RWPE2 (cell line): ENCODE results near the gene SLC13A3.

Experiments
- ATAC-seq: fragments of 200-7000 bp; cut with Tn5 transposase; 3 replicates; pipeline ENCODE4 v1.9.1; 2021; ENCODE audit warnings: low read depth
- DNase-seq: peaks from one replicate; pipeline ENCODE4 v3.0.0-alpha.2; 2020; ENCODE audit warnings: low spot score
- H3K27ac ChIP-seq: fragments of 450-650 bp; 2 replicates; pipeline ENCODE4 v1.5.1; 2017; ENCODE audit warnings: mild to moderate bottlenecking; ENCODE audit not compliant: poor library complexity, severe bottlenecking
- H3K27me3 ChIP-seq: fragments of 250-450 bp; sonication (Bioruptor Pico); 2 replicates; pipeline ENCODE4 v1.5.1; 2021; ENCODE audit warnings: mild to moderate bottlenecking, moderate library complexity; ENCODE audit not compliant: insufficient read depth, poor library complexity, severe bottlenecking
- H3K36me3 ChIP-seq: fragments of 250-450 bp; sonication (Bioruptor Pico); 2 replicates; pipeline ENCODE4 v1.5.1; 2020; ENCODE audit warnings: low read depth, mild to moderate bottlenecking, moderate library complexity
- H3K4me1 ChIP-seq: fragments of 250-450 bp; sonication (Bioruptor Pico); 2 replicates; pipeline ENCODE4 v1.5.1; 2021; ENCODE audit warnings: mild to moderate bottlenecking, moderate library complexity; ENCODE audit not compliant: insufficient read depth, poor library complexity, severe bottlenecking
- H3K4me3 ChIP-seq: fragments of 250-450 bp; sonication (Bioruptor Pico); 2 replicates; pipeline ENCODE4 v1.5.1; 2021; ENCODE audit warnings: mild to moderate bottlenecking, moderate library complexity; ENCODE audit not compliant: severe bottlenecking
- H3K9me3 ChIP-seq: fragments of 250-450 bp; sonication (Bioruptor Pico); 2 replicates; pipeline ENCODE4 v1.5.1; 2021; ENCODE audit warnings: mild to moderate bottlenecking, moderate library complexity; ENCODE audit not compliant: severe bottlenecking
- TF ChIP-seq, protein P1 (sequence below): fragments of 450-650 bp; IDR thresholded peaks from one replicate; pipeline ENCODE4 v1.5.1; 2017; ENCODE audit warnings: mild to moderate bottlenecking, moderate library complexity; ENCODE audit not compliant: poor library complexity, severe bottlenecking

The SLC13A3 gene

DNA sequence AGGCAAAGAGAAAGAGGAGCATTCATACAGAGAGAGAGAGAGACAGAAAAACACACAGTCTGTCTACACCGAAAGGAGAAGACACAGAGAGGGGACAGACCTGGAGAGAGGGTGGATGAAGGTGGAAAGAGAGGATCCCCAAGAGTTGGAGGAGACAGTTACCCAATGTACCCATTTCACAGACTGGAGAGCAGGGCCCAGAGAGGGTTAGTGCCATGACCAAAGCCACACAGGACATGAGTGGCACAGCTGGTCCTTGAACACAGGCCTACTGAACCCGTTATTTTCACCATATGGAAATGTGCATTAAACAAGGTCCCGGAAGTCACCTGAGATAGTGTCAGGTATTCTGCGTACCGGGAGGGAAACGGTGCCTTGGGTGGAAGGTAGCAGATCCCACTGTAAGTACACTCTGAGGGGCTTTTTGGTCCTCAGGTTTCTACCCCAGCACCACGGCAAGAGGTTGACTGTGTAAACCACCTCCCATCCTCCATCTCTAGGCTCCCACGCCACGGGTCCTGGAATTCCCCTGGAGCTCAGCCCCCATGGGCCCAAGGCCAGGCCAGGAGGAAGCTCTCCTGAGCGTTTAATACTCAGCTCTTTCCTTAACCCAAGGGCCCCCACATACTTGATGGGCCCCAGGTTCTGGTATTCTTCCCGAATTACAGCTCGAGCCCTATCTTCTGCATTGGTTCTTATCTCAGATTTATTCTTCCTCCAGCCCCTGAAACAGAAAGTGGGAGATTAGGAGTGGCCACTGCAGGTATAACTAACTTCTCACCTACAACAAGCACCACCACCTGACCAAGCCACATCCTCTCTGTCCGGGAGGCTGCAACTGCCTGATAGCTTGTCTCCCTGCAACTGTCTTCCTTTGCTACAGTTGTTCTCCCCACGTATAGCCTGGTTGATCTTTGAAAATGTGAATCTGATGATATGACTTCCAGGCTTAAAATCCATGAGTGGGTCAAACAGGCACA lies 62.4 kb downstream of the SLC13A3 start:
- no peaks in the 10 kb centered on the region for H3K4me1 ChIP-seq
- H3K9me3 ChIP-seq: no peaks in the 10 kb centered on the region
- no peak overlapping the region for H3K27ac ChIP-seq
- H3K27me3 ChIP-seq: peaks cover under 1% of the 10 kb centered on the region
- H3K4me3 ChIP-seq: no peak overlapping the region
- ATAC-seq: no peak
- DNase-seq: peak; percentile 77
- no peaks in the 10 kb centered on the region for H3K36me3 ChIP-seq
- TF ChIP-seq, protein P1, sequence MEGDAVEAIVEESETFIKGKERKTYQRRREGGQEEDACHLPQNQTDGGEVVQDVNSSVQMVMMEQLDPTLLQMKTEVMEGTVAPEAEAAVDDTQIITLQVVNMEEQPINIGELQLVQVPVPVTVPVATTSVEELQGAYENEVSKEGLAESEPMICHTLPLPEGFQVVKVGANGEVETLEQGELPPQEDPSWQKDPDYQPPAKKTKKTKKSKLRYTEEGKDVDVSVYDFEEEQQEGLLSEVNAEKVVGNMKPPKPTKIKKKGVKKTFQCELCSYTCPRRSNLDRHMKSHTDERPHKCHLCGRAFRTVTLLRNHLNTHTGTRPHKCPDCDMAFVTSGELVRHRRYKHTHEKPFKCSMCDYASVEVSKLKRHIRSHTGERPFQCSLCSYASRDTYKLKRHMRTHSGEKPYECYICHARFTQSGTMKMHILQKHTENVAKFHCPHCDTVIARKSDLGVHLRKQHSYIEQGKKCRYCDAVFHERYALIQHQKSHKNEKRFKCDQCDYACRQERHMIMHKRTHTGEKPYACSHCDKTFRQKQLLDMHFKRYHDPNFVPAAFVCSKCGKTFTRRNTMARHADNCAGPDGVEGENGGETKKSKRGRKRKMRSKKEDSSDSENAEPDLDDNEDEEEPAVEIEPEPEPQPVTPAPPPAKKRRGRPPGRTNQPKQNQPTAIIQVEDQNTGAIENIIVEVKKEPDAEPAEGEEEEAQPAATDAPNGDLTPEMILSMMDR: no peak

DNA sequence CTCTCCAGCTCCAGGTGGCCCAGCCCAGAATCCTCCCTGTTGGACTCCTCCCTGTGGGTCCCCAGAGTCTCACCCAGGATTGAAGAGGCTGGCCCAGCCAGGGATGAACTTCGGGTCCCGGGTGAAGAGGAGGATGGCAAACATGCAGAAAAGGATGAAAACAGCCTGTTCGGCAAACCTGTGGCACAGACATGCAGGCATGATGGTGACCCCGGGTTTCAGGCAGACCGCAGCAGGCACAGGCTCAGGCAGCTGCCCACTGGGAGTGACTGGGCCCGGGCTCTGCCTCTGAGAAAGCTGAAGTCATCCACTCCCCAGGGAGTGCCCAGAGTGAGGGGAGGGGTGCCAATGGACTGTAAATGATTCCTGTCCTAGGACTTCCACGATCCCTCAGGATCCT lies 63.3 kb downstream of the SLC13A3 start:
- no peak for ATAC-seq

DNA sequence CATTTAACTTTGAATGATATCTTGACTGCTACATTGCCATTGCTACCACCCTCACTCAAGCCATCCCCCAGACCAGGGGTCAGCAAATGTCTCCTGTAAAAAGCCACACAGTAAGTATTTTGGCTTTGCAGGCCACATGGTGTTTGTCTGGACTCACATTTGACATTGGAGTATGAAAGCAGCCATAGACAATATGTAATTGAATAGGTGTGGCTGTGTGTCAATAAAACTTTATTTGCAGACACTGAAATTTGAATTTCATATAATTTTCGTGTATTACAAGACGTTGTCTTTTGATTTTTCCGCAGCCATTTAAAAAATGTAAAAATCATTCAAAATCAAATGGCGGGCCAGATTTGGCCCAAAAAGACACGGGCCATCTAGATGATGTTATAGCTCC lies 64.5 kb downstream of the SLC13A3 start:
- Histone ChIP-seq H3K4me3 (no peak overlapping the region), H3K4me1 (no peaks in the 10 kb centered on the region), H3K27me3 (no peaks in the 10 kb centered on the region), H3K9me3 (no peaks in the 10 kb centered on the region), H3K36me3 (no peaks in the 10 kb centered on the region), H3K27ac (no peak overlapping the region)
- TF ChIP-seq, protein P1: no peak
- DNase-seq (peak; percentile 28), ATAC-seq (no peak)

More for the DNA sequence above, 63.3 kb downstream of the SLC13A3 start:
- Histone ChIP-seq H3K36me3 (no peaks in the 10 kb centered on the region), H3K9me3 (no peaks in the 10 kb centered on the region), H3K4me1 (no peaks in the 10 kb centered on the region), H3K4me3 (no peak overlapping the region), H3K27me3 (no peaks in the 10 kb centered on the region), H3K27ac (no peak overlapping the region)
- peak; percentile 76 for DNase-seq
- TF ChIP-seq, protein P1: no peak

DNA sequence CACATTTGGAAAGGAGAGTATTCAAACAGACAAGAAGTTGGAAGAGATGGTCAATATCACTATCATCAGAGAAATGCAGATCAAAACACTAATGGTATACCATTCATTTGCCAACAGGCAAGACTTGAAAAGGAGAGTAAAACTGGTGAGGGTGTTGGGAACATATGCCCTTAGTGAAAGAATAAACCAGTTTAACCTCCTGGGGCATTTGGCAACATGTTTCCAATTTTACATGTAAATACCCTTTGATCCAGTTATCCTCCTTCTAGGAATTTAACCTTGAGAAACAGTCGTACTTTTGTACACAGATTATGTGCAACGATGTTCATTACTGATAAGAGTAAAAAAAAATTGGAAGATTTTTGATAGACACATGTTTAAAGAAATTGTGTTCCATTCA lies 66.8 kb downstream of the SLC13A3 start:
- H3K9me3 ChIP-seq: no peaks in the 10 kb centered on the region
- TF ChIP-seq, protein P1: no peak
- H3K36me3 ChIP-seq: no peaks in the 10 kb centered on the region
- no peak overlapping the region for H3K4me3 ChIP-seq
- no peaks in the 10 kb centered on the region for H3K4me1 ChIP-seq
- no peaks in the 10 kb centered on the region for H3K27me3 ChIP-seq
- H3K27ac ChIP-seq: no peak overlapping the region
- no peak for ATAC-seq
- no peak for DNase-seq
